GM18502 (cell line): ENCODE results near the gene TAMM41.
"Not testable (repeated sequence)": the region's sequence is repeated elsewhere in the genome, so short reads cannot be mapped to it uniquely, and the experiment has no call there.

ENCODE experiments used
- ATAC-seq: cut with Tn5 transposase; IDR thresholded peaks from one replicate; pipeline ENCODE4 v1.9.1; 2021; ENCODE audit warnings: mild to moderate bottlenecking; ENCODE audit not compliant: unreplicated experiment, poor library complexity

TAMM41 gene

DNA sequence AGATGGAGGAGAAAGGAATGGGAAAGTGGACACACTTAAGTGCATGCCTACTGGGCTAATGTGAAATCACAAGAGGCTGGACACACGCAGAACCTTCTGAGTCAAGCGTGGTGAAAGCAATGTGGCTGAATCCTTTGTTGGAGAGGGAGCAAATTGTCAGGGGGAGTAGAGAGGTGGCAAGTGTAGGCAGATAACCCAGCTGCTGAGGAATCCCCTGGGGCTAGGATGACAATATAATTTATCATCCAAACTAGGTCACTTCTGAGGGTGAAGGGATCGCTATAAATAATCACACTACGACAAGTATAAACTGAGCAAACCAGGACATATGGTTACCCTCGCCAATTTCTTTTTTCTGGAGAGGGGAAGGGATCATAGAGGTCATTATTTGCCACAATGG is 28.7 kb downstream of the TAMM41 start:
- no peak for ATAC-seq

DNA sequence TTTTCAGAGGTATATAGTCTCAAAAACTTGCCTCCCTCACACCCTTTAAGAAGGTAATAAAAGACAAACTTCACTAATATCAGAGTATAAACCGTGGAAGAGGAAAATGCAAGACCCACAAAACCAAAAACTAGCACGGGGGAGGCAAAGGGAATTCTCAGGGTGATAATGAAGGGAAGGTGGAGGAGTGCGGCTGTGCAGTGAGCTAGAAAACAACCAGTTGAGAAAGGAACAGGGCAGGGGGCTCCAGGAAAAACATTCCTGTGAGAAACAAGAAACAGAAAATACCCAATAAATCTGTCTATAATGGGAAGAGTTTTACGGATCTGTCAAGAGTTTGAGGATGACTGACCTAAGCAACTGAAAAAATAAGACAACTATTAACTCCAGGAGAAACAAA is 31.6 kb downstream of the TAMM41 start:
- ATAC-seq: no peak

DNA sequence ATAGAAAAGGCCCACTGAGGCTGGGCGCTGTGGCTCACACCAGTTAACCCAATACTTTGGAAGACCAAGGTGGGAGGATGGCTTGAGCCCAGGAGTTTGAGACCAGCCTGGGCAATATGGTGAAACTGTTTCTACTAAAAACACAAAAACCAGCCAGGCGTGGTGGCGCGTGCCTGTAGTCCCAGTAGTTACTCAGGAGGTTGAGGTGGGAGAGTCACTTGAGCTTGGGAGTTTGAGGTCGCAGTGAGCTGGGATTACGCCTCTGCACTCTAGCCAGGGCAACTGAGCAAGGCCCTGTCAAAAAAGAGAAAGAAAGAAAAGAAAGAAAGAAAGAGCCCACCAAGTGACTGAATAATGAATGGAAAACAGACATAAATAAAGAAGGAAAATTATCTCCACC is 32.0 kb downstream of the TAMM41 start:
- ATAC-seq: no peak

DNA sequence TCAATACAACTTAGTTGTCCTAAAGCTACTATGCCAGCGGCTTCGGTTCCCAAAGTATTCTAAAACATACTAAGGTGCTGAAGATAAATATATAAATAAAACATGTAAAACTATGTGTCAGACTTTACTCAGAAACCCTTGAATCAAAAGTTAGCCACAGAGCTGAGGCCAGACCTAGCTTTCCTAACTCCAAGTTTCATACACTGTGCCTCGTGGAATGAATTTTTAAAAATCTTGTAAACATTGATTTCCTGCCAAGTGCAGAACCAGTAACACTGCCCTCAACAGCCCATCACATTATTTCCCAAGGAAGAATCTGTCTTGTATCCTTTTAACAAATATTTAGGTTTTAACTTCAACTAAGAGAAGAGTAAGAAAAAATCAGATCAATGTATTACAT is 36.4 kb downstream of the TAMM41 start:
- no peak for ATAC-seq

DNA sequence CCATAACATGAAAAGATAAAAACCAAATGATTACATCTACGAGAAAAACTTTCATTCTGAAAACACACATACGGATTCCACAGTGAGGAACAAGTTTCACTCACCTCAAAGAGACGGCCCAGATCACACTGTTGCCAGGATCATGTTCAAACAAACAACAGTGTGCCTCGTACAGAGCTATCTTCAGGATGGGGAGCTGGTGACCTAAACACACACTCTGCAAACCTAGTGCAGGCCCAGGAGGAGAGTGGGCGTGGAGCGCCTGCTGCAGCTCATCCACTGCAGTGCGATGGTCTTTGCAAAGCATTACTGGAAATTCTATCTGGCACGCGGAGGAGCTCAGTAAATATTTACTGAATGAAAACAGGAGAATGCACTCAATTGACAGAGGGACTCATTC is 38.5 kb downstream of the TAMM41 start:
- ATAC-seq: no peak

DNA sequence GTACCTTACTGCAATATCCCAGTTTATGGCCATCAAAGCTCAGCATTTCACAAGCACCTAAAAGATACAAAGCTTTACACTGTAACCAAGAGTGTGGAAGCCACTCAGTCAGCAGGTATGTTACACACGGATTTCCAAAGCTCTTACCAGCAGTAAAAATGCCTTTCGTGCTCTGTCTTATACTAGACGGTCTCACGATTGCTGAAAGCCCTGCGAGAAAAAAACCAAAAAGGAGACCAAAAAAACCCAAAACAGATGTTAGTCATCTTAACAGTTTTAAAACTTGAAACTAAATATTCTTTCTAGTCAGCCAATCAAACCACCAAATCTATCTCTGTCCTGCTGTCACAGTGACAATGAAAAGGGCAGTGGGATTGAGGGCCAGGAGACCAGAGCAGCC is 39.0 kb downstream of the TAMM41 start:
- ATAC-seq: no peak

DNA sequence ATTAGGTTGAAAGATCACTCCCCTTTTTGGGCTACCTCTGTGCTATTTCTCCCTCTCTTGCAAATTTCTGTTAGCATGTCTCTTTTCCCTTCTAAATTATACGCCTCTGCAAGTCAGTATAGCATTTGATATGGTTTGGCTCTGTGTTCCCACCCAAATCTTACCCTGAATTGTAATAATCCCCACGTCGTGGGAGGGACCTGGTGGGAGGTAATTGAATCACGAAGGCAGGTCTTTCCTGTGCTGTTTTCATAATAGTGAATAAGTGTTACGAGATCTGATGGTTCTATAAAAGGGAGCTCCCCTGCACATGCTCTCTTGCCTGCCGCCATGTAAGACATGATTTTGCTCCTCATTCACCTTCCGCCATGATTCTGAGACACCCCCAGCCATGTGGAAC is 41.0 kb downstream of the TAMM41 start:
- no peak for ATAC-seq

DNA sequence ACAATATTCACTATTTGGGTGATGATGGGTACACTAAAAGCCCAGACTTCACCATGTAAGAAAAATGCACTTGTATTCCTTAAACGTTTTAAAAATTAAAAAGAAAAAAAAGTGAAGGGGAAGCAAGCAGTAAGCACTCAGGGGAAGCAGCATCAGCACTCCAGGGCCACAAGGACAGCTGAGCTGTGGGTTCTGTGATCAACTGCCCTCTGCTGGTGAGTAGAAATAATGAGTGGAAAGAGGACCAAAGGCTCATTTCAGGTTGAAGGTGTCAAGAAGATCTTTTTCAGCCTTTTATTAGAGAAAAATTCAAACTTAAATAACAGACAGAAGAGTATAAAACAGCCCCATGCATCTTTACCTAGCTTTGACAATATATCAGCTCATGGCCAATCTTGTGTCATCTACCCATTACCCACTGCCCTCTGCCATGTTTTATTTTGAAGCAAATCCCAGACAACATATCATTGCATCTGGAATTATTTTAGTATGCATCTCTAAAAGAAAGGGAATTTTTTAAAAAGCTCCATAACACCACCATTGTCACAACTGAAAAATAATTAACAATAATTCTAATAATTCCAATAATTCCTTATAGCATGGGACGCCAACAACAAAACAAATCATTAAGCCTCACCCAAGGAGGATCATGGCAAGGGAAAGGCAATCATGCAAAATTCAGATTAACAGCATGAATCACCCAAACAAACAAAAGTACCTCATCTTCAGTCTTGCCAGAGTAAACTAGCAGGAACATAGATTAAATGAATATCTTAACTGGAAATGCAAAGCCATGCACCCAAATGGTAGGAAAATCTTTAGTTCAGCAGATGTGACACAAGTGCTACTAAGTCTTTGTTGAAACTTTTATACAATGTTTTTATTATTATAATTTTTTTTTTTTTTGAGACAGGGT is 42.5 kb downstream of the TAMM41 start:
- peak; percentile 69 for ATAC-seq

DNA sequence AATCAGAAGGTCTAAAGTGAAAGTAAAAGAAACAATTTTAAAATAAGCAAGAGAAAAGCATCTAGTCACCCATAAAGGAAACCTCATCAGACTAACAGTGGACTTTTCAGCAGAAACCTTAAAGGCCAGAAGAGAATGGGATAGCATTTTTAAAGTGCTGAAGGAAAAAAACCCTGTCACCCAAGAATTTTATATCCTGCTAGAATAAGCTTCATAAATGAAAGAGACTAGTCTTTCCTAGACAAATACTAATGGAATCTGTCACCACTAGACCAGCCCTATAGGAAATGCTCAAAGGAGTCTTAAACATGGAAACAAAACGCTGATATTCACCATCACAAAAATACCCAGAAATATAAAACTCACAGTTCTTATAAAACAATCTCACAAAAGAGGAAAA is 46.9 kb downstream of the TAMM41 start:
- no peak for ATAC-seq

DNA sequence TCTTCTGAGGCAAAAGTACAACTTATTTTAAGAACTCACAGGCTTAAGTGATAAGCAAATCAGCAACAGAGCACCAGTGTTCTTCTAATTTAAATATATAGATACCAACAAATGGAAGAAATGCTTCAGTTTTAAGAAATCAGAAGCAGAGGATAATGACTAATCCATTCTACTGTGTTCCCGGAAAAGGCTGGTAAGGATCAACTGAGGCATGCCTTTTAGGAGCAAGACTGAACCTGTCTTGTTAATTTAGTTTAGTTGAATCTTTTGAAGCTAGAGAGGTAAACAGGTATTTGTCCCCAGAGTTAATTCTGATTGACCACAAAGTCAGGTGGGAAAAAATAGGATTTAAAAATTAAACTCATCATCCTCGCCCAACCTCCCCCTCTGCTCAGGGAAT is 51.8 kb downstream of the TAMM41 start:
- no peak for ATAC-seq

DNA sequence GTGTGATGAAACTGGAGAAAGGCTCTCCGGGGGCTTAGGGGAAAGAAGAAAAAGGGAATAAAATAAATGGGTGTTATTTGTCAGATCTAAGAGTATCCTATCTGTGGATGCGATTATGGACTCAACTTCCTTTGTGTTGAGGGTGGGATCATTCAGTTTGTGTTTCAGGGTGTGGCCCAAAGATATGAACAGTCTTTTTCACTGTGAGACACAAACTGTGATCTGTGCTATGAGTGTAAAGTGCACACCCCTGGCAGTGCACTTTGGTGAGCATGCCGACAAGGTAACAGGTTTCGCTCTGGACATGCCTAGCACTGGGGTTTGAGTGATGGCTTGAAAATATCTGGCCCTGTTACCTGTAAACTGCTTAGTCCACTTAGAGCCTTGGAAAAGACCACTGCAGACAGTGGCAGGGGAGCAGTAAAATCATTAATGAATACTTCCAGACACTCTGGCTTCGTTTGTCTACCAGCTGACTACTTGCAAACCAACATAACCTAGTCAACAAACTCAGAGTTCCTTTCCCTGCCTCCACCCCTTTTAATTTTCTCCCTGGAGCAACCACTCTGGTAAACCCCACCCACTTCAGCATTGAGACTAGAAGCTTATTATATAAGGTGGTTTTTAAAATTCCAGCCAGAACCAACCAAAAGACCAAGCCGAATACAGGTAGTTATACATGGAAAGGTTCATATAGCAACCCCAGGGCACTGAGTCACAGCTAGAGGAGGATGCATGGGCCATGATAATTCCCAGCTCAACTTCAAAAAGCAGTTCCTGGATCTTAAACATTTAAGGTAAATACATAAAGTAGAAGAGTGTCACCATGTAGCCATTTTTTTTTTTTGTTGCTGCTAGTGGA is 55.1 kb downstream of the TAMM41 start:
- no peak for ATAC-seq

DNA sequence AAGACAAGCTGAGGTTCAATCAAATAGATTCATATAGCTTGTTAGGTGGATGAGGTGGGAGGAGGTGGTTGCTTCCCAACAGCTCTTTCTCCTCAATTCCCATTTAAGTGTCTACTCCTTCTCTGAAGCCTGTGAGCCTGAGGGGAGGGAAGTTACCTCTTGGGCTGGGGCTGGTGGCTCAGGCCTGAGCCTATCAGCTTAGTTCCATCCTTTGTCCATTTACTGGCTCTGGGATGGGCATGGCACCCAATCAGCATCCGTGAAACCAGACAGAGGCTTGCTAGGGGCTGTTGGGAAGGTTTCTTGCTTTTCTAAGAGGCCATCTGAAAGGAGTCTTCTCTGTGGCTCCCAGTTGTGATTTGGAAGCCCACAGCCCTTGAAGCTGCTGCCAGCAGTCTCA is 57.3 kb downstream of the TAMM41 start:
- ATAC-seq: no peak

DNA sequence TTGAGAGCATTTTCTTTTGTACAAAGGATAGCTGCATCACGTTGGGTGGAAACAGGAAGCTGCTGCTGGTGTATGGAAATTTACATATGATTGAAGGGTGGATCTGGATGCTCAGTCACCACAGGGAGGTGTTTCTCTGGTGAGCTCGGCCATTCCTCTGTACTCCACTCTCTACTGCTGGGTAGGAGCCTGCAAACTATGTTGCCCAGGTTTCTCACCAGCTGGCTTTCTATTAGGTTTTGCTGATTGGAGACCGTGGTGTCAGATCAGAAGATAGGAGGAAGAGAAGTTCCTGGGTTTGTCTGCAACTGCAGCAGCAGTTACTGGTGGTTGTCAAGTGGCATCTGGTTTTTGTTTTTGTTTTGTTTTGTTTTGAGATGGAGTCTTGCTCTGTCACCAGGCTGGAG is 61.7 kb downstream of the TAMM41 start:
- no peak for ATAC-seq

DNA sequence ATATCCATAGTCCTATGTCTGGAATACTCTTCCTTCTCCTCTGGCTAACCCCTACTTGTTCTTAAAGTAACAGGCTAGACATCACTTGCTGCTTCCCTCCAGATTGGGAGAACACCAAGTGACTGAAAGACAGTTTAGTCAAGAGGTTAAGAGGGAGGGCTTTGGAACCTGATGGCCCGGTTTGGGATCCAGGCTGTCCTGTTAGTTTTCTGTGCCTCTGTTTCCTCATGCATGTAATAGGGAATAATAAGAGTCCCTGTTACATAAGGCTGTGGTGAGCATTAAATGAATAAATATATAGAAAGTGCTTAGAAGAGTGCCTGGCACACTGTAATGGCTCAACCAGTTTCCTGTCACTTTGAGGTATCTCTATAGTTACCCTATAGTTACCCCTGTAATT is 66.3 kb downstream of the TAMM41 start:
- no peak for ATAC-seq

DNA sequence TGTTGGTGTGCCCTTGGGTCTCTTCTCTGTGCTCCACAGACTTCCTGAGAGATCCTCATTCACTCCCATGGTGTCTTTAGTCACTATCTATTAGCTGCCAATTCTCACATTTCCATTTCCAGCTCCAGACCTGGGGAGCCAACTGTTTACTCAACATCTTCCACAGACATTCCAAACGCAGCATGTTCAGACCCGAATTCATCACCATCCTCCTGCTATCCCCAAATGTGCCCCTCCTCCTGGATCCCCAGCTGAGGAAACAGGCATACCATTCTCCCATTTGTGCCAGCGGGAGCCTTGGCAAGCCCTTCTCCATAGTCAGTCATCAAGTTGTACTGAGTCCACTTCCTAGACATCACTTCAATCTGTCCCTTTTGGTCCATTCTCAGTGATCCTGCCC is 67.1 kb downstream of the TAMM41 start:
- no peak for ATAC-seq

DNA sequence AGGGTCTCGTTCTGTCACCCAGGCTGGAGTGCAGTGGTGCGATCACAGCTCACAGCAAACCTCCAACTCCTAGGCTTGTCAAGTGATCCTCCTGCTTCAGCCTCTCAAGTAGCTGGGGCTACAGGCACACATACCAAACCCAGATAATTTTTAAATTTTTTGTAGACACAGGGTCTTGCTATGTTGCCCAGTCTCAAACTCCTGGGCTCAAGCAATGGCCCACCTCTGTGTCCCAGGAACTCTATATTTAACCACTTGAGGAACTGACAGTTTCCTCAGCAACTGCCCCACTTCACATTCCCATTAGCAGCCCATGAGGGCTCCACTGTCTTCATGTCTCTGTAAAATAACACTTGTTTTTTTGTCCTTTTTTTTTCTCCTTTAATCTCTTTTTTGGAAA is 68.4 kb downstream of the TAMM41 start:
- ATAC-seq: no peak

DNA sequence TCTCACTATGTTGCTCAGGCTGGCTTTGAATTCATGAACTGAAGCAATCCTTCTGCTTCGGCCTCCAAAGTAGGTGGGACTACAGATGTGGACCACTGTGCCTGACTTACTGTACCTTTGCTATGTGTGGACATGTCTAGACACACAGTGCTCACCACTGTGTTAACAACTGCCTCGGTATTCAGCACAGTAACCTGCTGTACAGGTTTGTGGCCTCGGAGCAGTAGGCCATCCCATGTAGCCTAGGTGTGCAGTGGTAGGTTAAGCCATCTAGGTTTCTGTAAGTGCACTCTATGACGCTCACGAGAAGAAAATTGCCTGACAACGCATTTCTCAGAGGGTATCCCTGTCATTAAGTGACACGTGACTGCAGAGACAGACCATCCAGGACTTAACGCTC is 70.3 kb downstream of the TAMM41 start:
- no peak for ATAC-seq

DNA sequence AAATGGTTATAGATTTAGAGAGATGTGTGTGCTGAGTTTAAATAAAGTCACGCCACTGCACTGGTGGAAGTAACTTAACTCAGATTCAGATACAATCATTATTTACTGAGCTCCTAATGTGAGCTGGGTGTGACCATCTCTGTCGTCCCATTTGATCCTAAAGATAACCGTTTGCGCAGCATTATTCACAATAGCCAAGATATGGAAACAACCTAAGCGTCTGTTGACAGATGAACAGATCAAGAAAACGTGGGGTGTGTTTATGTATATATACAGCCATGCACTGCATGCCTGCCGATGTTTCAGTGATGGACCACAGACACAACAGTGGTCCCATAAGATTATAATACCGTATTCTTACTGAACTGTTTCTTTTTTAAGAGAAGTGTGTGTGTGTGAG is 71.2 kb downstream of the TAMM41 start:
- ATAC-seq: no peak

DNA sequence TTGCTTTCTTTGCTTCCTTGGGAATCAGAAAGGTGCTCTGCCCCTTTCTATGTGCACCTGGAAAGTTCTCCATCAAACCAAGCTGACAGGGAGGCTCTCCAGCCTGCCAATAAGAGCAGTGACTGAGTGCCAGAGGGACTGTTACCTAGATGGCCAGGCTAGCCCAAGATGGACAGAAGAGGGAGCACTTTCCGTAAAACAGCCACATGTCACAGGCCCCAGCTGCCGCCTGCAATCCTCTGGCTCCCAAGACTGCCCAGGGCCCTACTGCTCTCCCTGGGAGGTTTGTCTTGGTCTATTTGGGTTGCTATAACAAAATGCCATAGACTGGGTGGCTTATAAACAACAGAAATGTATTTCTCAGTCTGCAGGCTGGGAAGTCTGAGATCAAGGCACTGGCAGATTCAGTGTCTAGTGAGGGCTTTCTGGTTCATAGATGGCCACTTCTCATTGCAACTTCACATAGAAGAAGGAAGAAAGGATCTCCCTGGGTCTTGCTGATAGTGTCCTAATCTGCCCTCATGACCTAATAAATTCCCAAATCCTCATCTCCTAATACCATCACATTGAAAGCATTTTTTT is 72.3 kb downstream of the TAMM41 start:
- no peak for ATAC-seq

DNA sequence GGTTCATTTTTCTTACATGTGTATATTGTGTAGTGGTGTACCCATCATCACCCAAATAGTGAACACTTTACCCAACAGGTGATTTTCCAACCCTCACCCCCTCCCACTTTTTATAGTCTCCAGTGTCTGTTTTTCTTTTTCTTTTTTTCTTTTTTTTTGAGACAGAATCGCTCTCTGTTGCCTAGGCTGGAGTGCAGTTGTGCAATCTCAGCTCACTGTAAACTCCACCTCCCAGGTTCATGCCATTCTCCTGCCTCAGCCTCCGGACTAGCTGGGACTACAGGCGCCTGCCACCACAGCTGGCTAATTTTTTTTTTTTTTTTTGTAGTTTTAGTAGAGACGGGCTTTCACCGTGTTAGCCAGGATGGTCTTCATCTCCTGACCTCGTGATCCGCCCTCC is 74.8 kb downstream of the TAMM41 start:
- not testable (repeated sequence) for ATAC-seq
